ENCODE results near the gene EPN2.

The EPN2 gene

DNA sequence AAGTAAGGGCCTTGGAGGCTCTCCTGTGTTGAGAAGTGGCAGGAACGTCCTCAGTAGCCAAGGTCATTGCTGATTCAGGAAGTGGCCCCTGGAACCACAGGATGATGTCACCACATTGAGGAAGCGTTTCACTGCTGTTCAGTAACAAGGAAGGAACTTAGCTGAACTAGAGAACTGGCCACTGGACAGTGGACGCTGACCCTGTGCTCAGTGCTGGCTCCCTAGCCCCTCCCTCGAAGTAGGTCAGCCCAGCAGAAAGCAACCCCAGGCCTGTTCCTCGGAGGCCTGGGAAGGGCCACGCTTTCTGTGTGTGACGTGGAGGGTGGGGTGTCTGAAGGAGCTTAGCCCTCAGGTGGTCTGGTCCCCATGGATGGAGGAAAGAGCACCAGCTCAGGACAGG is 67.0 kb downstream of the EPN2 start:
- ChIA-PET POLR2A (ENCODE audit: low non-redundant PET) (no interaction called here), CTCF (no interaction called here)
- TF ChIP-seq, protein P1, sequence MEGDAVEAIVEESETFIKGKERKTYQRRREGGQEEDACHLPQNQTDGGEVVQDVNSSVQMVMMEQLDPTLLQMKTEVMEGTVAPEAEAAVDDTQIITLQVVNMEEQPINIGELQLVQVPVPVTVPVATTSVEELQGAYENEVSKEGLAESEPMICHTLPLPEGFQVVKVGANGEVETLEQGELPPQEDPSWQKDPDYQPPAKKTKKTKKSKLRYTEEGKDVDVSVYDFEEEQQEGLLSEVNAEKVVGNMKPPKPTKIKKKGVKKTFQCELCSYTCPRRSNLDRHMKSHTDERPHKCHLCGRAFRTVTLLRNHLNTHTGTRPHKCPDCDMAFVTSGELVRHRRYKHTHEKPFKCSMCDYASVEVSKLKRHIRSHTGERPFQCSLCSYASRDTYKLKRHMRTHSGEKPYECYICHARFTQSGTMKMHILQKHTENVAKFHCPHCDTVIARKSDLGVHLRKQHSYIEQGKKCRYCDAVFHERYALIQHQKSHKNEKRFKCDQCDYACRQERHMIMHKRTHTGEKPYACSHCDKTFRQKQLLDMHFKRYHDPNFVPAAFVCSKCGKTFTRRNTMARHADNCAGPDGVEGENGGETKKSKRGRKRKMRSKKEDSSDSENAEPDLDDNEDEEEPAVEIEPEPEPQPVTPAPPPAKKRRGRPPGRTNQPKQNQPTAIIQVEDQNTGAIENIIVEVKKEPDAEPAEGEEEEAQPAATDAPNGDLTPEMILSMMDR (conservative IDR thresholded peaks at IDR 0.05; ENCODE audit: low read depth): no peak
- H3K27ac ChIP-seq: peak overlapping the region; percentile 14; the same call in 1 of the 2 replicates
- no peak for DNase-seq (ENCODE audit: low spot score)

DNA sequence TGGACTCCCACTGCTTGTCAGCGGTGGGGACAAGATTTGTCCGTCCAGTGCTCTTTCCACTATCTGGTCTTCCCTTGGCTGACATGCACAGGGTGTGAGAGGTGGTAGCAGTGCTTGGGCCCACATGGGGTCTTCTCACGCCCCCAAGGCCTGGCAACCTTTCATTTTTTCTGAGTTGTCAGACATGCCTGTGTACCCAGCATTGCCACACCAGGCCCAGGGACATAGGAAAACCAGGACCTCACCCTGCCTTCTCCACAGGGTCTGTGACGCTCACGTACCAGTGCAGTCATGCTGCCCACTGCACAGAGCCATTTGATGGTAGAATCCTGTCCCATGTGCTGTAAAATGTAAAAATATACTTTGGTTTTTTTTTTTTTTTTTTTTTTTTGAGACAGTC is 67.6 kb downstream of the EPN2 start:
- H3K27ac ChIP-seq: peak overlapping the region; percentile 14; the same call in 1 of the 2 replicates
- TF ChIP-seq, protein P1 (conservative IDR thresholded peaks at IDR 0.05; ENCODE audit: low read depth): no peak
- DNase-seq (ENCODE audit: low spot score): no peak
- CTCF ChIA-PET: no interaction called here
- POLR2A ChIA-PET (ENCODE audit: low non-redundant PET): no interaction called here

DNA sequence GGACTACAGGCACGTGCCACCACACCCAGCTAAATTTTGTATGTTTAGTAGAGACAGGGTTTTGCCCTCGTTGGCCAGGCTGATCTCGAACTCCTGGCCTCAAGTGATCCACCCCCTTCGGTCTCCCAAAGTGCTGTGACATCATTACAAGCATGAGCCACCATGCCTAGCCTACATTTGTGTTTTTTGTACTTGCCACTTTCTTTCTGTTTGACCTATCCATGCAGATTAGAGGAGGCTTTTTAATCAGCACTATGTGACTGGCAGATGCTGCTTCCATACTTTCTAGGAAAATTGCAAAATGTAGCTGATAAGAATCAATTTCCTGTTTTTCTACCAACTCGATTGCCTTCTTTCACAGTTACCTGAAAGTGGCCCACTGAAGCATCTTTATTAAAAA is 68.1 kb downstream of the EPN2 start:
- DNase-seq (ENCODE audit: low spot score): no peak
- TF ChIP-seq, protein P1 (conservative IDR thresholded peaks at IDR 0.05; ENCODE audit: low read depth): no peak
- CTCF ChIA-PET: interaction anchor here (1.1 kb wide), 1 partner anchor 12 kb away, joined by 10 read pairs; no protein-coding TSS in a partner anchor
- H3K27ac ChIP-seq: no peak overlapping the region; the same call in 1 of the 2 replicates
- POLR2A ChIA-PET (ENCODE audit: low non-redundant PET): no interaction called here

DNA sequence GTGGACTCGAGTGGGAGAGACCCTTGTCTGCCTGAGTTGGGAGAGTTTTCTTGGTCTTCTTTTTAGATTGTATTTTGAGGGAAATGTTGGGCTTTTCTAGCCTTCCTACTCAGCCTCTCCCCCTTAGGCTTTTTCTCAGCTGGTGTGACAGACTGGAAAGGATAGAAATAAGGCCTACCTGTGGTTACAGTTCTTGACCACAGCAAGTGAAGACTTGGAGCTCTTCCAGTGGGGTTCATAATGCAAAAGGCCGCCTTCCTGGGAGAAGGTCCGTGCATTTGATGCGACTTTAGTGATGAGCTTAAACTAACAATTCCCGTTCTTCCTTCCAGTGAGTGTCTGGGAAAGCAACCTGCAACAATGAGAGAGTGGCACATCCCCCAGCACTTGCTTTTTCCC is 68.6 kb downstream of the EPN2 start:
- POLR2A ChIA-PET (ENCODE audit: low non-redundant PET): no interaction called here
- TF ChIP-seq, protein P1 (conservative IDR thresholded peaks at IDR 0.05; ENCODE audit: low read depth): no peak
- H3K27ac ChIP-seq: 0 out of 2 replicates have a peak overlapping the region, but pooled peaks have one; percentile 9
- no peak for DNase-seq (ENCODE audit: low spot score)
- CTCF ChIA-PET: interaction anchor here (1.1 kb wide), 1 partner anchor 13 kb away, joined by 10 read pairs; no protein-coding TSS in a partner anchor

DNA sequence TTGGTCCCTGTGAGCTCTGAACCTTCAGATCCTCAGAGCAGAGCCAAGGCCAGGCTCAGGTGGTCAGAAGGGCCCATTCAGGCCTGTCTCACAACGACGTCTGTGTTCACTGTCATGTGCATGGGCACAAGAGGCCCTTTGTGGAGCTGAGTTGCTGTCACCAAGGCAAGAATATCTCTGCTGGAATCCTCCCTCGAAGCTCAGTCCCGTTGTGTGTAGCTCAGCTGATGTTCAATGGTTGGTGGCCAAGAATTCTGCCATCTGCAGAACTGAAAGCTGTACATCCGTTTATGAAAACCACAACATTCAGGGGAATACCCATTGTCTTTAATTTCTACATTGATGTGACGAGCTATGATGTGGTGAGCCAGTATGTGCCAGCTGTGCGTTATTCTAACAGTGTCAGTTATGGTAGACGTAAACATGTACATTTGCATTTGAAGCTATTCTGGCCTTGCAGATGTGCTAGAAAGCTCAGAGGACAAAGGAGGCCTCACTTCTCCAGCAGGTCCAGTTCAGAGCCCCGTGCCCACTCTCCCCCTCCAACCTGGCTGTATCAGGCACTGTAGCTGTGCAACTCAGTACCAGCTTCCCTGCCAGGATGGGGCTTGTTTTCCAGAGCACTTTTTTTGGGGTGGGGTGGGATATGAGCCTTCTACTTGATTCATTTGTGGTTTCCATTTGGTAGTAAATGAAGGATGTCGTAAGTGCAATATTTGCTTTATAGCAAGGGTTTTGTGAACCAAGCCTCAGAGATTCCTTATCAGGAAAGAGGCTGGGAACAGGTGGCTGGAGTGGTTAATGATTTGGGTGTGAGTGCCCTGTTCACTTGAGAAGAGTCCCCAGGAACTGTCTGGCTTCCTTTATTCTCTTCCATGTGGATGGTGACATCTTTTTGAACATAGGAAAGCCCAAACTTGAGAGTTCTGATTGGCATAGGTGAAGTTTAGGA is 69.3 kb downstream of the EPN2 start:
- no peak for DNase-seq (ENCODE audit: low spot score)
- ChIA-PET POLR2A (ENCODE audit: low non-redundant PET) (no interaction called here), CTCF (interaction anchor here (1.1 kb wide), 1 partner anchor 13 kb away, joined by 10 read pairs; no protein-coding TSS in a partner anchor)
- TF ChIP-seq, protein P1 (conservative IDR thresholded peaks at IDR 0.05; ENCODE audit: low read depth): no peak
- 0 out of 2 replicates have a peak overlapping the region, but pooled peaks have one; percentile 9 for H3K27ac ChIP-seq

DNA sequence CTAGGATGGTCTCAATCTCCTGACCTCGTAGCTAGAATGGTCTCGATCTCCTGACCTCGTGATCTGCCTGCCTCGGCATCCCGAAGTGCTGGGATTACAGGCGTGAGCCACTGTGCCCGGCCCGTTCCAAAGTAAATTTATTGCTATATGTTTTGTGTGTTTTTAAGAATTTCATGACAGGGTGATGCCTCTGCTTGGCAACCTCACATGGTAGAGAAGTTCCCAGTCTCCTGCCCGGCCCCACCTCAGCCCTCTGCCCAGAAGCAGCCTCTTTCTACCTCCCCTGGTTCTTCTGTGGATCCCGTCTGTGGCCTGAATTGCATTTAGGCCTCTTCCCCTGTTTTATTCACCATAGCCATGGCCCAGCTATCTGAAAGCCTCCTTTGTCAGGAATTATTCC is 70.4 kb downstream of the EPN2 start:
- CTCF ChIA-PET: no interaction called here
- DNase-seq (ENCODE audit: low spot score): no peak
- H3K27ac ChIP-seq: no peak overlapping the region
- POLR2A ChIA-PET (ENCODE audit: low non-redundant PET): no interaction called here
- TF ChIP-seq, protein P1 (conservative IDR thresholded peaks at IDR 0.05; ENCODE audit: low read depth): no peak

Data from RWPE1 (cell line).